HG03025 (cell line): ENCODE results near the gene LRRFIP1.

Experiments
- ATAC-seq: cut with Tn5 transposase; IDR thresholded peaks from one replicate; pipeline ENCODE4 v1.9.1; 2021; ENCODE audit warnings: mild to moderate bottlenecking, moderate library complexity; ENCODE audit not compliant: unreplicated experiment, low FRiP score

The LRRFIP1 gene

DNA sequence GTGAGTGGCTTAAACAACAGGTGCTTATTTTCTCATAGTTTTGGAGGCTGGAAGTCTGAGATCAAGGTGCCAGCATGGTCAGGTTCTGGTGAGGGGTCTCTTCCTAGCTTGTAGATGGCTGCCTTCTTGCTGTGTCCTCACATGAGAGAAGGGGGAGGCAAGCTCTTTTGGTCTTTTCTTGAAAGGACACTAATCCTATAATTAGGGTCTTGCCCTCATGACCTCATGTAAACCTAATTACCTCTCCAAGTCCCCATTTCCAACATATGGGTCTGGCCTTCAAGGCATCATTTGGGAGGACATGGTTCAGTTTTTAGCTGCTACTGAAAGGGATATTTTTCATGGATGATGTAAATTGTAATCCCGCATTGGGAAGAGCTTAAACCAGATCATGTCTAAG is 189.1 kb downstream of the LRRFIP1 start:
- ATAC-seq = no peak

DNA sequence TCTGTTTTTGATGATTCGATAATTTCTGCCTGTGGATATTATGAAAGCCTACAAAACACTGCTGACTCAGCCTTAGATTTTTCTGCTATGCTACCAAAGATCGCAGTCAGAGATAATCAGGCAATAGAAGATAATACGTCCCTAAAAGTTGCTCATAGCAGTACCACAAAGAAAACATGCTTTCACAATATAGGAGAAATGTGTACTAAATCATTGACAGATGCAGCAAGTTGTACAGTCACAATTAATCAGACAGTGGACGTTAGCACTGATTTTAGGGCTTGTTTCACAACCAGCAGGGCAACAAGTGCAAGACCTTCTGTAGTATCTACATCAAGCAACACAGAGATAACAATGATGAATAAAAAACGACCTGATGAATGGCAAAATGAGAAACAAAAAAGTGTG is 190.7 kb downstream of the LRRFIP1 start:
- ATAC-seq = no peak

DNA sequence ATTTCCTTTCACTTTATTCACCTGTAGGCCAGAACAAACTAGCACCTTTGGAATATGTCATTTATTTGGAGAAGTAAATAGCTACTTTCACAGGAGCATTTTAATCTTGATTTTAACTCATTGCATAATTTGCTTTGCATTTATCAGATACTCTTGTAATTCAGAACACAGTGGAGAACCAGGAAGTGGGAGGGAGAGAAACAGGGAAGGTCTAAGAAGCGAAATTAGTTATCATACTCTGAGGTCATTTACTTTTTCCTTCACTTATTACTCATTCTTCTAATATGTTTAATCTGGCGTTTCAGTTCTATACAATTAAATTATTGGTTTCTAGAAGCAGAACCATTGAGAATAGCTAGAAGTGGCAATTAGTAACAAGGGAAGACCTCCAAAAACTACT is 191.8 kb downstream of the LRRFIP1 start:
- no peak for ATAC-seq

DNA sequence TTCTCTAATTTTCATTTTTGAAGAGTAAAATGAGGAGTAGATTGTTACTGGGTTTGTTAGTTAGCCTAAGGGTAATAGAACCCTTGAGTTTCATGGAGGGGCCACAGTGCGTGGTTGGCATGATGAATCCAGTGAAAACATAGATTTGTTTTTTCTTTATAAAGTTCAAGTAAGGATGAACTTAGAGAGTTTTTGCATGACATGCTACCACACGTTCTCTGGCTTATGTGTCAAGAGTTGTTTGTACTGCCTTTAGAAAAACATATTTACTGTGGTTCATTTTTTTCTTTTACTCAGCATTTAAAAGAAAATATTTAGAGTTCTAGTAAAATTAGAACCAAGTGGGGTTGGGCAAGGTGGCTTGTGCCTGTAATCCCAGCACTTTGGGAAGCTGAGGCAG is 193.0 kb downstream of the LRRFIP1 start:
- ATAC-seq = no peak

DNA sequence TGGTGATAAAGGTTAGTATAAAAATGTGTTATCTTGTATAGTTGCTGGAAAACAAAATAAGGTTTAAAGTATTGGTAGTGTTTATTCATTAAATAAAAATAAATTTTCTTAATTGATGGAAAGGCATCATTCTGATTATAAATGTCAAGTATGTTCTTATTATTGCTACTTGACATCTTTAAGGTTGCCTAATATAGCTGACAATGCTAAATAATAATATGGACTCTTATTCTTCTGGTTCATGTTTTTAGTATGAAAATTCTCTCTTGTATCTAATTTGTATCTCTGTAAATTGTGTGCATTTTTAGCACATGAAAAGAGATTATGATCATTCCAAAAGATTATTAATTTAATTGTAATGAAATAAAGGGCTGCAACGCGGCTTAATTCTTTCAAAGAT is 196.2 kb downstream of the LRRFIP1 start:
- no peak for ATAC-seq

DNA sequence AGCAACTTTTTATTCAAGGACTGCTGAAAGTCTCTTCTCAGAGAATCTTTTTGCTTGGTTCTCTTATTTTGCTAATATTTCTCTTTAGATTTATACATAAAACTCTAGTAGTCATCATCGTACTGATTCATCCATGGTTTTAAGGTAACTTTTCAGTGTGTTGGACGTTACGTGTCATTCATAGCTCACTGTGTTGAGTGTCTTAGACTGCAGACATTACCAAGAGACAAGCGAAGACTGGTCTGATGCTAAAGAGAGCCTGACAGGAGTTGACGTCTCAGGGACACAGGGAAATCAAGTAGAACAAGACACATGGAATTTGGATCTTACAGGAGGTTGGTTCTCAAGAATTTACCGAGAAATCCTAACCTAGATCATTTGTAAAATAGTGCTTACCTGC is 196.7 kb downstream of the LRRFIP1 start:
- no peak for ATAC-seq

DNA sequence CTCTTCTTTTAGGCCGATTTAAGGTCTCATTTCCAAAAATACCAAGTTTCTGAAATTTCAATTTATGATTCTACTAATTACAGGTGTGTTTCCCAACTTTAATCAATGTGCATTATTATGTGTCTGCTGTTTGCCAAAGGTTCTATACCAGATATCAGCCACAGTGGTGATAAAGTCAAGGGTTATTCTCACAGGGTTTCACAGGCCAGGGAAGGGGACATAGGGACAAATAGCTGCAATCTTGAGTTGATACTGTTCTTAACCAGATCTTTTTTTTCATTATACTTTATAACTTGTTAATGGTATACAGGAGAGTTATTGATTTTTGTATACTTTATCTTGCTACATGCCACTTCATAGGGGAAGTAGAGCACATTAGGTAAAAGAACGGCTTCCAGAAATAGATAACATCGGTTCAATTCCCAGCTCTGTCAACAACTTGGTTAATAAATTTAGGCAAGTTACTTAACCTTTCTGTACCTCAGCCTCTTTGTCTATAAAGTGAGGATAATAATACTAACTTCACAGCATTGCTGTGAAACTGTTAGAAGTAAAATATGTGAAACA is 200.1 kb downstream of the LRRFIP1 start:
- ATAC-seq = no peak
